Cardiac muscle cell (in vitro differentiated cells and primary cell): Measurements from ENCODE around the gene BAIAP2. TPM values are rescaled to one million over a fixed set of nuclear protein-coding genes. Genes with fewer than 3 reads are reported as not detected.
A peak's percentile ranks its signal among the peaks of the same experiment; 100 is the strongest.

Experiments used
- DNase-seq, 2 donors: peaks; one replicate each; pipeline versions ENCODE4 v3.0.0 to v3.0.0-alpha.2; 2010 to 2017; ENCODE audit warnings: low read depth in 1 of 2, low spot score in 1 of 2
- H3K27ac ChIP-seq: fragments of 200-600 bp; sonication (generic); 2 replicates; pipeline ENCODE4 v1.5.1; 2016
- H3K27me3 ChIP-seq: fragments of 200-600 bp; sonication (generic); 2 replicates; pipeline ENCODE4 v1.6.0; 2016; ENCODE audit warnings: control low read depth
- H3K36me3 ChIP-seq: fragments of 200-600 bp; sonication (generic); 2 replicates; pipeline ENCODE4 v1.5.1; 2016; ENCODE audit warnings: control low read depth
- H3K4me1 ChIP-seq: fragments of 200-600 bp; sonication (generic); 2 replicates; pipeline ENCODE4 v1.8.1; 2017; ENCODE audit warnings: low read depth, mild to moderate bottlenecking, mixed run types
- H3K4me3 ChIP-seq: fragments of 200-600 bp; sonication (generic); 2 replicates; pipeline ENCODE4 v1.5.1; 2016; ENCODE audit warnings: mild to moderate bottlenecking
- H3K9me3 ChIP-seq: fragments of 200-600 bp; sonication (generic); 2 replicates; pipeline ENCODE4 v1.5.1; 2017; ENCODE audit warnings: low read depth, mild to moderate bottlenecking, control low read depth
- CTCF ChIP-seq: IDR thresholded peaks from 2 replicates; pipeline ENCODE4 v1.5.1; 2012; ENCODE audit warnings: low read depth, mild to moderate bottlenecking, low read length
- polyA plus RNA-seq: library from polyadenylated mRNA; unstranded; fragments of >200 nt; fragmentation: Nextera tagmentation; extraction: Ambion mirVana; gene quantifications from 2 replicates; pipeline ENCODE4 v1.2.1, GENCODE V29; 2016
- total RNA-seq: library from RNA; depleted of rRNA; stranded (reverse); fragments of >200 nt; gene quantifications from 2 replicates; pipeline ENCODE4 v1.2.3, GENCODE V29; 2016

Gene BAIAP2
- total and polyA plus RNA-seq, 2 experiments from 2014 or later: 22.5 to 24.9 TPM

GRCh38 chr17:81062014-81062780, 27.2 kb downstream of the BAIAP2 start:
- peaks cover 8% of the 10 kb centered on the region for H3K4me1 ChIP-seq
- no peaks in the 10 kb centered on the region for H3K9me3 ChIP-seq
- no peaks in the 10 kb centered on the region for H3K36me3 ChIP-seq
- no peak overlapping the region for H3K4me3 ChIP-seq
- DNase-seq: no peak
- no peaks in the 10 kb centered on the region for H3K27me3 ChIP-seq
- no peak for TF ChIP-seq CTCF
- H3K27ac ChIP-seq: no peak overlapping the region

GRCh38 chr17:81063106-81064093, 28.4 kb downstream of the BAIAP2 start:
- Histone ChIP-seq H3K27me3 (no peaks in the 10 kb centered on the region), H3K4me1 (peaks cover 3% of the 10 kb centered on the region), H3K4me3 (no peak overlapping the region), H3K36me3 (no peaks in the 10 kb centered on the region), H3K9me3 (no peaks in the 10 kb centered on the region), H3K27ac (no peak overlapping the region)
- TF ChIP-seq CTCF: no peak
- DNase-seq: no peak

GRCh38 chr17:81064678-81065475, 29.9 kb downstream of the BAIAP2 start:
- no peaks in the 10 kb centered on the region for H3K27me3 ChIP-seq
- no peak overlapping the region for H3K4me3 ChIP-seq
- no peak for TF ChIP-seq CTCF
- H3K4me1 ChIP-seq: peaks cover 3% of the 10 kb centered on the region
- DNase-seq: peak in 1 of 2 donors; percentile 77
- H3K9me3 ChIP-seq: no peaks in the 10 kb centered on the region
- H3K36me3 ChIP-seq: no peaks in the 10 kb centered on the region
- peak overlapping the region; percentile 22 for H3K27ac ChIP-seq

- Histone ChIP-seq H3K4me1 (peaks cover 3% of the 10 kb centered on the region), H3K27ac (peak overlapping the region; percentile 22)
These were observed 30.5 kb downstream of the BAIAP2 start for GRCh38 chr17:81065500-81065899.

More at GRCh38 chr17:81065500-81065899, 30.5 kb downstream of the BAIAP2 start:
- no peak for DNase-seq
- Histone ChIP-seq H3K9me3 (no peaks in the 10 kb centered on the region), H3K36me3 (no peaks in the 10 kb centered on the region), H3K27me3 (no peaks in the 10 kb centered on the region), H3K4me3 (no peak overlapping the region)
- no peak for TF ChIP-seq CTCF
